ENCODE measurements around the gene JOSD2. TPM values are rescaled to one million over a fixed set of nuclear protein-coding genes. Genes with fewer than 3 reads are reported as not detected.

The JOSD2 gene
- total RNA-seq, 1 experiment from 2014 or later, result 5.4 TPM

DNA sequence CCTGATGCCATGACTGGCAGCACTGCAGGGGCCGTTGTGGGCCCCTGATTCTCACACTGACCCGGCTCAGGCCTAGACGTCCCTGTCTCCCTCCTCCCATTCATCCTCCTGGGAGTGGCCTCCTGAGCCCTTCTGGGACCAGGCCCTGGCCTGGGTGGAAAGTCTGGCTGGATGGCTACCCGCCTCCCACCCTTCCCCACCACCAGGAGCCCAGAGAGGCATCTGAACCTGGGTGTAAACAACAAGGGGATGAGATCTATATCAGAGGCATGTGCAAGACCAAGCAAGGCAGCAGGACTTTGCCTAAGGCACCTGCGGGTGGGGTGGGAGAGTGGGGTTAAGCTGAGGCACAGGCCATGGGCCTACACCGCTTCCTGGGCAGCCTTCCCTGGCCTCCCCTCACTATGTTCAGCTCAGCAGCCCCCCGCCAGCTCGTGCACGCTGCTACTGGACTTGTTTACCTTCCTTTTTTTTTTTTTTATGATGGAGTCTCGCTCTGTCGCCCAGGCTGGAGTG is 24.7 kb upstream of the JOSD2 start:
- Mint-ChIP-seq H3K4me1 (peaks cover 7 to 8% of the 10 kb centered on the region in 2 experiments), H3K9me3 (peaks cover 8% of the 10 kb centered on the region in 2 experiments; a peak in 4 of 5 replicates), H3K27me3 (ENCODE audit: low read depth) (peaks cover 31% of the 10 kb centered on the region), H3K27ac (no peak overlapping the region), H3K4me3 (no peak overlapping the region; a peak in 1 of 5 replicates), H3K36me3 (ENCODE audit: insufficient read depth in 1 of 3, low read depth in 3 of 3) (peaks cover 0 to 18% (median 15%) of the 10 kb centered on the region in 3 experiments; a peak in 4 of 7 replicates)
- Histone ChIP-seq H3T11ph (ENCODE audit: low read length) (no peak overlapping the region), H3K4ac (ENCODE audit: low read depth, low read length) (no peak overlapping the region), H3K56ac (ENCODE audit: insufficient read length, low read depth, low read length) (no peak overlapping the region), H4K20me1 (ENCODE audit: control insufficient read depth, insufficient read depth, insufficient read length) (no peaks in the 10 kb centered on the region), H2AK5ac (ENCODE audit: insufficient read length, low read length) (no peak overlapping the region), H2BK120ac (ENCODE audit: low read depth, low read length, poor library complexity, severe bottlenecking) (no peak overlapping the region), H4K8ac (replicated peaks; ENCODE audit: insufficient read length, low read depth, low read length) (no peak overlapping the region), H3K4me1 (ENCODE audit: insufficient read depth, low read length) (no peaks in the 10 kb centered on the region), H2AFZ (ENCODE audit: low read length) (no peak overlapping the region), H3K23ac (ENCODE audit: insufficient read length, low read depth, low read length) (no peak overlapping the region), H3K14ac (ENCODE audit: insufficient read depth, low read length) (no peak overlapping the region), H2BK15ac (ENCODE audit: low read depth, low read length) (no peak overlapping the region), H3K27me3 (ENCODE audit: insufficient read depth, low read length) (no peaks in the 10 kb centered on the region), H4K5ac (ENCODE audit: insufficient read length, low read depth, low read length) (no peak overlapping the region), H3K9me3 (ENCODE audit: control insufficient read depth, low read depth, low read length) (peaks cover 6% of the 10 kb centered on the region), H3K18ac (ENCODE audit: insufficient read length, low read depth, low read length) (no peak overlapping the region), H3K9ac (ENCODE audit: extremely low read depth, insufficient read length, low read length) (no peak overlapping the region), H3K79me1 (ENCODE audit: insufficient read depth, low read depth, low read length, poor library complexity, severe bottlenecking) (no peaks in the 10 kb centered on the region), H3K27ac (ENCODE audit: insufficient read length, low read depth, low read length) (no peak overlapping the region), H3K23me2 (ENCODE audit: insufficient read length, low read depth, low read length, poor library complexity, severe bottlenecking) (no peaks in the 10 kb centered on the region), H2BK5ac (ENCODE audit: insufficient read length, low read length) (no peak overlapping the region), H4K91ac (ENCODE audit: insufficient read length, low read depth, low read length) (no peak overlapping the region), H2BK20ac (ENCODE audit: low read depth, low read length, poor library complexity, severe bottlenecking) (no peak overlapping the region), H2BK12ac (ENCODE audit: insufficient read length, low read depth, low read length) (no peak overlapping the region), H3K79me2 (ENCODE audit: insufficient read depth, low read length) (no peaks in the 10 kb centered on the region), H3K4me2 (ENCODE audit: insufficient read depth, insufficient read length, low read length) (no peak overlapping the region)
- TF ChIP-seq, protein P1, sequence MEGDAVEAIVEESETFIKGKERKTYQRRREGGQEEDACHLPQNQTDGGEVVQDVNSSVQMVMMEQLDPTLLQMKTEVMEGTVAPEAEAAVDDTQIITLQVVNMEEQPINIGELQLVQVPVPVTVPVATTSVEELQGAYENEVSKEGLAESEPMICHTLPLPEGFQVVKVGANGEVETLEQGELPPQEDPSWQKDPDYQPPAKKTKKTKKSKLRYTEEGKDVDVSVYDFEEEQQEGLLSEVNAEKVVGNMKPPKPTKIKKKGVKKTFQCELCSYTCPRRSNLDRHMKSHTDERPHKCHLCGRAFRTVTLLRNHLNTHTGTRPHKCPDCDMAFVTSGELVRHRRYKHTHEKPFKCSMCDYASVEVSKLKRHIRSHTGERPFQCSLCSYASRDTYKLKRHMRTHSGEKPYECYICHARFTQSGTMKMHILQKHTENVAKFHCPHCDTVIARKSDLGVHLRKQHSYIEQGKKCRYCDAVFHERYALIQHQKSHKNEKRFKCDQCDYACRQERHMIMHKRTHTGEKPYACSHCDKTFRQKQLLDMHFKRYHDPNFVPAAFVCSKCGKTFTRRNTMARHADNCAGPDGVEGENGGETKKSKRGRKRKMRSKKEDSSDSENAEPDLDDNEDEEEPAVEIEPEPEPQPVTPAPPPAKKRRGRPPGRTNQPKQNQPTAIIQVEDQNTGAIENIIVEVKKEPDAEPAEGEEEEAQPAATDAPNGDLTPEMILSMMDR (conservative IDR thresholded peaks at IDR 0.05), result no peak
- DNase-seq, result no peak
- WGBS (ENCODE audit: extremely low coverage, insufficient read length, low lambda C conversion rate), result no CpG with 5 or more reads among the region's 11 CpGs

Data from H9 (cell line).